ENCODE measurements around the gene TMEM123.

Gene TMEM123

GRCh38 chr11:102360681-102361080 is 91.9 kb downstream of the TMEM123 start:
- Histone ChIP-seq H3K4me3 (ENCODE audit: low read length) (no peak overlapping the region), H3K4me1 (ENCODE audit: control insufficient read depth, insufficient read depth, low read length) (no peaks in the 10 kb centered on the region), H3K9ac (ENCODE audit: low read length) (no peak overlapping the region), H3K36me3 (ENCODE audit: control insufficient read depth, insufficient read depth, low read length) (peaks cover 7% of the 10 kb centered on the region), H3K9me3 (ENCODE audit: control insufficient read depth, low read length) (no peaks in the 10 kb centered on the region), H3K27me3 (ENCODE audit: control insufficient read depth, insufficient read depth, low read length) (no peaks in the 10 kb centered on the region)

- no peaks in the 10 kb centered on the region for H3K9me3 ChIP-seq (ENCODE audit: control insufficient read depth, low read length)
- no peak overlapping the region for H3K4me3 ChIP-seq (ENCODE audit: low read length)
- H3K4me1 ChIP-seq (ENCODE audit: control insufficient read depth, insufficient read depth, low read length), result no peaks in the 10 kb centered on the region
- no peaks in the 10 kb centered on the region for H3K27me3 ChIP-seq (ENCODE audit: control insufficient read depth, insufficient read depth, low read length)
- H3K36me3 ChIP-seq (ENCODE audit: control insufficient read depth, insufficient read depth, low read length), result peaks cover 7% of the 10 kb centered on the region
- no peak overlapping the region for H3K9ac ChIP-seq (ENCODE audit: low read length)
Observed at GRCh38 chr11:102359372-102359771, 93.2 kb downstream of the TMEM123 start.

- H3K4me3 ChIP-seq (ENCODE audit: low read length), result no peak overlapping the region
- no peaks in the 10 kb centered on the region for H3K4me1 ChIP-seq (ENCODE audit: control insufficient read depth, insufficient read depth, low read length)
- H3K27me3 ChIP-seq (ENCODE audit: control insufficient read depth, insufficient read depth, low read length), result no peaks in the 10 kb centered on the region
- H3K9ac ChIP-seq (ENCODE audit: low read length), result no peak overlapping the region
- H3K36me3 ChIP-seq (ENCODE audit: control insufficient read depth, insufficient read depth, low read length), result peaks cover 7% of the 10 kb centered on the region
- no peaks in the 10 kb centered on the region for H3K9me3 ChIP-seq (ENCODE audit: control insufficient read depth, low read length)
Observed at GRCh38 chr11:102357116-102357515, 95.4 kb downstream of the TMEM123 start.

- no peaks in the 10 kb centered on the region for H3K4me1 ChIP-seq (ENCODE audit: control insufficient read depth, insufficient read depth, low read length)
- H3K36me3 ChIP-seq (ENCODE audit: control insufficient read depth, insufficient read depth, low read length), result no peaks in the 10 kb centered on the region
- peak overlapping the region; percentile 86 for H3K4me3 ChIP-seq (ENCODE audit: low read length)
- peak overlapping the region; percentile 95 for H3K9ac ChIP-seq (ENCODE audit: low read length)
- H3K27me3 ChIP-seq (ENCODE audit: control insufficient read depth, insufficient read depth, low read length), result no peaks in the 10 kb centered on the region
- H3K9me3 ChIP-seq (ENCODE audit: control insufficient read depth, low read length), result no peaks in the 10 kb centered on the region
Observed at GRCh38 chr11:102347462-102348370, 104.8 kb downstream of the TMEM123 start.

- Histone ChIP-seq H3K27me3 (ENCODE audit: control insufficient read depth, insufficient read depth, low read length) (no peaks in the 10 kb centered on the region), H3K9ac (ENCODE audit: low read length) (peak within 1 kb of the TSS; percentile 95), H3K9me3 (ENCODE audit: control insufficient read depth, low read length) (no peaks in the 10 kb centered on the region), H3K4me1 (ENCODE audit: control insufficient read depth, insufficient read depth, low read length) (no peaks in the 10 kb centered on the region), H3K36me3 (ENCODE audit: control insufficient read depth, insufficient read depth, low read length) (no peaks in the 10 kb centered on the region), H3K4me3 (ENCODE audit: low read length) (peak within 1 kb of the TSS; percentile 86)
Observed at GRCh38 chr11:102346748-102347461, 105.7 kb downstream of the TMEM123 start, which contains the start of gene BIRC2. BIRC2 (plus strand) TSS chr11:102347214; CDS start chr11:102349855, 2,641 bp downstream.

GRCh38 chr11:102346456-102346747 is 106.2 kb downstream of the TMEM123 start:
- H3K9ac ChIP-seq (ENCODE audit: low read length), result peak overlapping the region; percentile 95
- H3K36me3 ChIP-seq (ENCODE audit: control insufficient read depth, insufficient read depth, low read length), result no peaks in the 10 kb centered on the region
- no peaks in the 10 kb centered on the region for H3K9me3 ChIP-seq (ENCODE audit: control insufficient read depth, low read length)
- H3K4me3 ChIP-seq (ENCODE audit: low read length), result peak overlapping the region; percentile 86
- H3K4me1 ChIP-seq (ENCODE audit: control insufficient read depth, insufficient read depth, low read length), result no peaks in the 10 kb centered on the region
- no peaks in the 10 kb centered on the region for H3K27me3 ChIP-seq (ENCODE audit: control insufficient read depth, insufficient read depth, low read length)
